ENCODE measurements around the gene ZNF107.
"Not testable (repeated sequence)": the region's sequence is repeated elsewhere in the genome, so short reads cannot be mapped to it uniquely, and the experiment has no call there.

Gene ZNF107

GRCh38 chr7:64738403-64738802 lies 72.5 kb downstream of the ZNF107 start:
- not testable (repeated sequence) for DNase-seq

- not testable (repeated sequence) for DNase-seq
Measured at GRCh38 chr7:64738953-64739352, 73.0 kb downstream of the ZNF107 start.

- no peak for DNase-seq
Measured at GRCh38 chr7:64744680-64745079, 78.7 kb downstream of the ZNF107 start.

GRCh38 chr7:64747802-64748201 lies 81.9 kb downstream of the ZNF107 start:
- DNase-seq: no peak

- DNase-seq: no peak
Measured at GRCh38 chr7:64753032-64753431, 87.1 kb downstream of the ZNF107 start.

- no peak for DNase-seq
Measured at GRCh38 chr7:64755865-64756264, 89.9 kb downstream of the ZNF107 start.

- no peak for DNase-seq
Measured at GRCh38 chr7:64758151-64758550, 92.2 kb downstream of the ZNF107 start.
